IMR-90 (cell line): ENCODE measurements around the gene FAM234B.

Experiments
- CTCF ChIP-seq: conservative IDR thresholded peaks from 2 replicates; pipeline ENCODE4 v1.5.1; 2012; ENCODE audit warnings: mild to moderate bottlenecking, low read depth, low read length, improper control_type of control experiment
- MAZ ChIP-seq: IDR thresholded peaks from 2 replicates; pipeline ENCODE4 v1.6.1; 2012; ENCODE audit warnings: low read depth, mild to moderate bottlenecking, low read length, improper control_type of control experiment, moderate library complexity, borderline replicate concordance
- POLR2A ChIP-seq: IDR thresholded peaks from 2 replicates; pipeline ENCODE4 v1.6.1; 2012; ENCODE audit warnings: mild to moderate bottlenecking, low read depth, low read length

DNA sequence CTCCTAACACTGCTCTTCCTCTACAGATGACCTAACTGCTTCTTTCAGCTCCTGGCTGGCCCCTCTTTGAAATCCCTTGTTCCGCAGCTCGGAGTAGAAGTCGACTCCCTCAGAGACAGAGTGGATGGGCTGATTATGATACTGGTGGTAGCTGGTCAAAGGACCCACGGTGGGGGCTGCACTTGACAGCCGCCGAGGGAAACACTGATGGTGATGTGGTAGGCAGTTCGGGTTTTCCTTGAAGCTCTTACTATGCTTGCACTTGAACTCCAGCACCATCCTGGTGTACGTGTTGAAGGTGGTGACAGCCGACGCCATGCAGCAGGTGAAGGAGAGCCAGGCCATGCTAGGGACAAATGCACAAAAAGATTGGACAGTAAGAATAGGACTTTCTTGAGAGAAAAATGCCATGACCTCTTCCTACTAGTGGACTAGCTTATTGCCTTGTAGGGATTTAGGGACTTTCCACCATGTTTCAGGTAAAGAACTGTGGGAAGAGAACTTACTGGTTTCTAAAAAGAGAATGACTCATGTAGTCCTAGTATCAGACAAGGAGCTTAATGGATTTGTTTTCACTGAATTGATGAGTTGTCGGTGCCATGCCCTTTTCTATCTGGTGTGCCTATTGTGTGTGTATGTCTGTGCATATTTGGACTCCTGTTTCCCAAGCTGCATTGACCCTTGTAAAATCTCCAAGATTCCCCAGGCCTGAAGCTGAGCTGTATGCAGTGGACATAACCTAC is 40.9 kb downstream of the FAM234B start:
- no peak for TF ChIP-seq POLR2A
- no peak for TF ChIP-seq CTCF
- TF ChIP-seq MAZ: no peak
